ENCODE measurements around the gene BTBD9. TPM values are rescaled to one million over a fixed set of nuclear protein-coding genes. Genes with fewer than 3 reads are reported as not detected.
"Not testable (repeated sequence)": the region's sequence is repeated elsewhere in the genome, so short reads cannot be mapped to it uniquely, and the experiment has no call there.

Gene BTBD9
- total RNA-seq, 1 donor from 2014 or later = 14.8 TPM

- TF ChIP-seq, protein P1, sequence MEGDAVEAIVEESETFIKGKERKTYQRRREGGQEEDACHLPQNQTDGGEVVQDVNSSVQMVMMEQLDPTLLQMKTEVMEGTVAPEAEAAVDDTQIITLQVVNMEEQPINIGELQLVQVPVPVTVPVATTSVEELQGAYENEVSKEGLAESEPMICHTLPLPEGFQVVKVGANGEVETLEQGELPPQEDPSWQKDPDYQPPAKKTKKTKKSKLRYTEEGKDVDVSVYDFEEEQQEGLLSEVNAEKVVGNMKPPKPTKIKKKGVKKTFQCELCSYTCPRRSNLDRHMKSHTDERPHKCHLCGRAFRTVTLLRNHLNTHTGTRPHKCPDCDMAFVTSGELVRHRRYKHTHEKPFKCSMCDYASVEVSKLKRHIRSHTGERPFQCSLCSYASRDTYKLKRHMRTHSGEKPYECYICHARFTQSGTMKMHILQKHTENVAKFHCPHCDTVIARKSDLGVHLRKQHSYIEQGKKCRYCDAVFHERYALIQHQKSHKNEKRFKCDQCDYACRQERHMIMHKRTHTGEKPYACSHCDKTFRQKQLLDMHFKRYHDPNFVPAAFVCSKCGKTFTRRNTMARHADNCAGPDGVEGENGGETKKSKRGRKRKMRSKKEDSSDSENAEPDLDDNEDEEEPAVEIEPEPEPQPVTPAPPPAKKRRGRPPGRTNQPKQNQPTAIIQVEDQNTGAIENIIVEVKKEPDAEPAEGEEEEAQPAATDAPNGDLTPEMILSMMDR (IDR thresholded peaks at IDR 0.05) = no peak
- Mint-ChIP-seq H3K4me3 (ENCODE audit: unreplicated experiment) (no peak overlapping the region), H3K27ac (ENCODE audit: unreplicated experiment) (peak overlapping the region; percentile 57), H3K27me3 (ENCODE audit: low read depth) (no peaks in the 10 kb centered on the region), H3K9me3 (ENCODE audit: low read depth) (no peaks in the 10 kb centered on the region), H3K36me3 (ENCODE audit: low read depth) (no peaks in the 10 kb centered on the region), H3K4me1 (ENCODE audit: low read depth) (peaks cover 55% of the 10 kb centered on the region)
- DNase-seq (ENCODE audit: low spot score) = no peak
These were observed 289.9 kb downstream of the BTBD9 start for GRCh38 chr6:38349795-38350194.

DNA sequence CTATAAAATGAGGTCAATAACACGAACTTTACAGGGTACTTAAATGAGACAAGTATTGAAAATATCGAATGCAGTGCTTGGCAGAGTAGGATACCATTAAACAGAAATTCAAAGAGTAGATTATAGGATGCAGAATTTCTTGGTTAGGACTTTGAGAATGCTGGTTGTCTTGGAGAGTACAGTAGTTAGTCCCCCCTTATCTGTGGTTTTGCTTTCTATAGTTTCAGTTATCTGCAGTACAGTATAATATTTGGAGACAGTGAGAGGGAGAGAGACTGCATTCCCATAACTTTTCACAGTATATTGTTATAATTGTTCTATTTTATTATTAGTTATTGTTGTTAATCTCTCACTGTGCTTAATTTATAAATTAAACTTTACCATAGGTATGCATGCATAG is 290.5 kb downstream of the BTBD9 start:
- H3K4me1 Mint-ChIP-seq (ENCODE audit: low read depth) = peaks cover 55% of the 10 kb centered on the region
- no peaks in the 10 kb centered on the region for H3K27me3 Mint-ChIP-seq (ENCODE audit: low read depth)
- no peak overlapping the region for H3K27ac Mint-ChIP-seq (ENCODE audit: unreplicated experiment)

GRCh38 chr6:38348371-38348770 is 291.4 kb downstream of the BTBD9 start:
- no peak for DNase-seq (ENCODE audit: low spot score)
- Mint-ChIP-seq H3K27me3 (ENCODE audit: low read depth) (no peaks in the 10 kb centered on the region), H3K27ac (ENCODE audit: unreplicated experiment) (no peak overlapping the region), H3K36me3 (ENCODE audit: low read depth) (peaks cover 2% of the 10 kb centered on the region), H3K9me3 (ENCODE audit: low read depth) (no peaks in the 10 kb centered on the region), H3K4me1 (ENCODE audit: low read depth) (peaks cover 52% of the 10 kb centered on the region), H3K4me3 (ENCODE audit: unreplicated experiment) (no peak overlapping the region)
- TF ChIP-seq, protein P1 (IDR thresholded peaks at IDR 0.05) = no peak

More for the DNA sequence above, 290.5 kb downstream of the BTBD9 start:
- TF ChIP-seq, protein P1 (IDR thresholded peaks at IDR 0.05) = no peak
- Mint-ChIP-seq H3K4me3 (ENCODE audit: unreplicated experiment) (no peak overlapping the region), H3K9me3 (ENCODE audit: low read depth) (no peaks in the 10 kb centered on the region), H3K36me3 (ENCODE audit: low read depth) (no peaks in the 10 kb centered on the region)
- DNase-seq (ENCODE audit: low spot score) = no peak

GRCh38 chr6:38347829-38348228 is 291.9 kb downstream of the BTBD9 start:
- H3K27me3 Mint-ChIP-seq (ENCODE audit: low read depth); H3K27ac Mint-ChIP-seq (ENCODE audit: unreplicated experiment); H3K4me3 Mint-ChIP-seq (ENCODE audit: unreplicated experiment); H3K9me3 Mint-ChIP-seq (ENCODE audit: low read depth); DNase-seq (ENCODE audit: low spot score); H3K36me3 Mint-ChIP-seq (ENCODE audit: low read depth): not testable (repeated sequence)
- peaks cover 52% of the 10 kb centered on the region for H3K4me1 Mint-ChIP-seq (ENCODE audit: low read depth)

GRCh38 chr6:38346291-38347079 is 293.2 kb downstream of the BTBD9 start:
- H3K27ac Mint-ChIP-seq (ENCODE audit: unreplicated experiment) = peak overlapping the region; percentile 76
- DNase-seq (ENCODE audit: low spot score) = no peak
- TF ChIP-seq, protein P1 (IDR thresholded peaks at IDR 0.05) = no peak

DNA sequence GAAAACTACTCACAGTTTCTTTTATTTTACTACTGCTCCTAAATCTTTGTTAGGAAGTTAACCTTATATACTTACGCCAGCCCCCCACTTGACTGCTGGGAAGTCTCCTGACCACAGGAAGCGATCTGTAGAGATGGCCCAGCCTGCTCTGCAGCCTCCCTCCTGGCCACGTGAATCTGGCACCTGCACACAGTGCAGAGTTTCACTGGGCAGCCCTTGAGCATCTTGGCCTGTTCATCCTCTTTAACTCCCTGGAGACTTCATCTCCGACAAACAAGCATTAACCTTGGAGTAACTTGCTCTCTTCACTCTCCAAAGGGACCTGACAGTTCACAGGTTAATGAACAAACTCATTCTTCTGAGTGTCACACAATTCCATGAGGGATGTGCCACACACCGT is 294.1 kb downstream of the BTBD9 start:
- DNase-seq (ENCODE audit: low spot score) = no peak
- H3K27ac Mint-ChIP-seq (ENCODE audit: unreplicated experiment) = no peak overlapping the region
- H3K36me3 Mint-ChIP-seq (ENCODE audit: low read depth) = peaks cover 5% of the 10 kb centered on the region
- peaks cover 57% of the 10 kb centered on the region for H3K4me1 Mint-ChIP-seq (ENCODE audit: low read depth)
- TF ChIP-seq, protein P1 (IDR thresholded peaks at IDR 0.05) = no peak
- H3K9me3 Mint-ChIP-seq (ENCODE audit: low read depth) = no peaks in the 10 kb centered on the region
- H3K27me3 Mint-ChIP-seq (ENCODE audit: low read depth) = no peaks in the 10 kb centered on the region
- no peak overlapping the region for H3K4me3 Mint-ChIP-seq (ENCODE audit: unreplicated experiment)

More at GRCh38 chr6:38346291-38347079, 293.2 kb downstream of the BTBD9 start:
- H3K36me3 Mint-ChIP-seq (ENCODE audit: low read depth) = peaks cover 5% of the 10 kb centered on the region
- H3K4me1 Mint-ChIP-seq (ENCODE audit: low read depth) = peaks cover 55% of the 10 kb centered on the region
- H3K4me3 Mint-ChIP-seq (ENCODE audit: unreplicated experiment) = no peak overlapping the region
- no peaks in the 10 kb centered on the region for H3K27me3 Mint-ChIP-seq (ENCODE audit: low read depth)
- H3K9me3 Mint-ChIP-seq (ENCODE audit: low read depth) = no peaks in the 10 kb centered on the region

Data from chondrocyte (in vitro differentiated cells).